ENCODE data around the gene BRD2. TPM values are rescaled to one million over a fixed set of nuclear protein-coding genes. Genes with fewer than 3 reads are reported as not detected.

Gene BRD2
- total and polyA plus RNA-seq, 9 of the 15 experiments (the other 6 are each of a cell fraction or from before 2014, with no cell fraction given) = 19.0 to 252 (median 181) TPM

- no peak for TF ChIP-seq HIVEP1 (CRISPR knock-in tag; IDR thresholded peaks at IDR 0.05)
- TF ChIP-seq PRMT5 (CRISPR knock-in tag; IDR thresholded peaks at IDR 0.05) = no peak
- peak; percentile 59; the same call in 1 of the 2 replicates for TF ChIP-seq POLR2AphosphoS5 (IDR thresholded peaks at IDR 0.05; ENCODE audit: control insufficient read depth, insufficient read depth, low read depth, low read length)
- TF ChIP-seq ZNF695 (CRISPR knock-in tag; IDR thresholded peaks at IDR 0.05) = no peak
- TF ChIP-seq ZNF3 (CRISPR knock-in tag; IDR thresholded peaks at IDR 0.05) = no peak
- no peak for TF ChIP-seq ZNF282 (CRISPR knock-in tag; IDR thresholded peaks at IDR 0.05)
- no peak for TF ChIP-seq MITF (IDR thresholded peaks at IDR 0.05)
- TF ChIP-seq C11orf30 (IDR thresholded peaks at IDR 0.05; ENCODE audit: low read depth) = no peak
- no peak for TF ChIP-seq ETS1 (conservative IDR thresholded peaks at IDR 0.05; ENCODE audit: control insufficient read depth, low read depth, low read length)
- no peak for TF ChIP-seq ZNF583 (CRISPR knock-in tag; IDR thresholded peaks at IDR 0.05)
- TF ChIP-seq ZNF75A (CRISPR knock-in tag; IDR thresholded peaks at IDR 0.05) = no peak
- no peak for TF ChIP-seq HES1 (IDR thresholded peaks at IDR 0.05; ENCODE audit: low read depth)
- no peak for TF ChIP-seq HDAC8 (tag; IDR thresholded peaks at IDR 0.05)
- TF ChIP-seq BCOR (IDR thresholded peaks at IDR 0.05) = no peak
- TF ChIP-seq ZNF175 (CRISPR knock-in tag; IDR thresholded peaks at IDR 0.05; ENCODE audit: low read depth) = no peak; the same call in 1 of the 2 replicates
- TF ChIP-seq ZNF655 (CRISPR knock-in tag; IDR thresholded peaks at IDR 0.05) = no peak
- no peak for TF ChIP-seq GTF2A2 (tag; IDR thresholded peaks at IDR 0.05)
- TF ChIP-seq CBX5 (IDR thresholded peaks at IDR 0.05; ENCODE audit: borderline replicate concordance, low read depth) = no peak
- TF ChIP-seq ZNF76 (CRISPR knock-in tag; IDR thresholded peaks at IDR 0.05; ENCODE audit: borderline replicate concordance) = no peak; the same call in 1 of the 2 replicates
- no peak for TF ChIP-seq HEY1 (CRISPR knock-in tag; IDR thresholded peaks at IDR 0.05; ENCODE audit: borderline replicate concordance)
- no peak for TF ChIP-seq POLR2B (IDR thresholded peaks at IDR 0.05; ENCODE audit: low read depth, partially characterized antibody)
- TF ChIP-seq ELK3 (CRISPR knock-in tag; IDR thresholded peaks at IDR 0.05) = no peak
- TF ChIP-seq ELF4 (CRISPR knock-in tag; IDR thresholded peaks at IDR 0.05) = no peak
- no peak; the same call in 1 of the 2 replicates for TF ChIP-seq NR1H2 (CRISPR knock-in tag; IDR thresholded peaks at IDR 0.05)
- peak; percentile 24; the same call in 1 of the 2 replicates for TF ChIP-seq EHMT2 (IDR thresholded peaks at IDR 0.05)
Observed at GRCh38 chr6:32970413-32971241, 2.2 kb downstream of the BRD2 start (continued).

All from K562 (cell line).